Measurements from ENCODE around the gene NDRG3.
"Not testable (repeated sequence)": the region's sequence is repeated elsewhere in the genome, so short reads cannot be mapped to it uniquely, and the experiment has no call there.

NDRG3 gene

GRCh38 chr20:36758276-36758675, 12.4 kb upstream of the NDRG3 start:
- DNase-seq, result no peak

- DNase-seq, result no peak
Measured at GRCh38 chr20:36756496-36756895, 10.6 kb upstream of the NDRG3 start.

- peak; percentile 39 for DNase-seq
Measured at GRCh38 chr20:36754656-36755222, 8.8 kb upstream of the NDRG3 start.

- no peak for DNase-seq
Measured at GRCh38 chr20:36752582-36752981, 6.7 kb upstream of the NDRG3 start.

- no peak for DNase-seq
Measured at GRCh38 chr20:36745234-36745926, 510 bp downstream of the NDRG3 start.

- no peak for DNase-seq
Measured at GRCh38 chr20:36744764-36745191, 1.1 kb downstream of the NDRG3 start.

GRCh38 chr20:36744243-36744642, 1.6 kb downstream of the NDRG3 start:
- no peak for DNase-seq

- DNase-seq, result no peak
Measured at GRCh38 chr20:36742558-36742957, 3.3 kb downstream of the NDRG3 start.

GRCh38 chr20:36741072-36741471, 4.8 kb downstream of the NDRG3 start:
- DNase-seq, result no peak

GRCh38 chr20:36737183-36737499, 8.7 kb downstream of the NDRG3 start:
- DNase-seq, result no peak

- no peak for DNase-seq
Measured at GRCh38 chr20:36736451-36737182, 9.3 kb downstream of the NDRG3 start.

- DNase-seq, result no peak
Measured at GRCh38 chr20:36732456-36732855, 13.4 kb downstream of the NDRG3 start.

GRCh38 chr20:36728986-36729385, 16.9 kb downstream of the NDRG3 start:
- no peak for DNase-seq

- DNase-seq, result no peak
Measured at GRCh38 chr20:36726168-36726567, 19.7 kb downstream of the NDRG3 start.

- DNase-seq, result no peak
Measured at GRCh38 chr20:36720510-36720909, 25.4 kb downstream of the NDRG3 start.

- no peak for DNase-seq
Measured at GRCh38 chr20:36717657-36718056, 28.2 kb downstream of the NDRG3 start.

GRCh38 chr20:36717021-36717420, 28.9 kb downstream of the NDRG3 start:
- no peak for DNase-seq

GRCh38 chr20:36712775-36713174, 33.1 kb downstream of the NDRG3 start:
- DNase-seq, result no peak

GRCh38 chr20:36709126-36709525, 36.8 kb downstream of the NDRG3 start:
- no peak for DNase-seq

GRCh38 chr20:36703530-36703929, 42.4 kb downstream of the NDRG3 start:
- DNase-seq, result no peak

- DNase-seq, result no peak
Measured at GRCh38 chr20:36700438-36700837, 45.5 kb downstream of the NDRG3 start.

GRCh38 chr20:36695467-36695866, 50.4 kb downstream of the NDRG3 start:
- not testable (repeated sequence) for DNase-seq

- no peak for DNase-seq
Measured at GRCh38 chr20:36688630-36689029, 57.3 kb downstream of the NDRG3 start.

GRCh38 chr20:36687850-36688249, 58.0 kb downstream of the NDRG3 start:
- DNase-seq, result no peak
